HepG2 (cell line): ENCODE data around the gene HLF. TPM values are rescaled to one million over a fixed set of nuclear protein-coding genes. Genes with fewer than 3 reads are reported as not detected.

Source experiments
- AGO2 ChIP-seq: fragments of 200-400 bp; formaldehyde crosslinking; optimal IDR thresholded peaks from 2 replicates; pipeline ENCODE3; 2017; ENCODE audit warnings: mild to moderate bottlenecking, low read depth, low read length, moderate library complexity
- ASH2L ChIP-seq: fragments of 300-600, 200-600 bp; sonication (generic); IDR thresholded peaks from 2 replicates; pipeline ENCODE4 v1.7.0; 2017; ENCODE audit warnings: low read depth, mild to moderate bottlenecking, moderate library complexity, mixed read lengths, low read length; ENCODE audit not compliant: insufficient read length
- ETV5 ChIP-seq: IDR thresholded peaks from 2 replicates; pipeline ENCODE4 v1.6.1; 2018; ENCODE audit warnings: missing biosample characterization, missing genetic modification reagents, inconsistent platforms, borderline replicate concordance
- GATAD1 ChIP-seq: IDR thresholded peaks from 2 replicates; pipeline ENCODE4 v1.6.1; 2016; ENCODE audit warnings: missing genetic modification reagents, missing compliant biosample characterization
- MBNL3 ChIP-seq: fragments of 250-450 bp; sonication (Bioruptor Pico); conservative IDR thresholded peaks from 2 replicates; pipeline ENCODE4 v1.8.0; 2022; ENCODE audit warnings: mild to moderate bottlenecking, inconsistent platforms
- SAP130 ChIP-seq: IDR thresholded peaks from 2 replicates; pipeline ENCODE4 v1.6.1; 2016; ENCODE audit warnings: low read depth
- SOX13 ChIP-seq, 3 experiments: fragments of 450-650 bp in 1 of 3; sonication (generic) in 1 of 3; formaldehyde crosslinking in 1 of 3; IDR thresholded peaks in 2 of 3; conservative IDR thresholded peaks in 1 of 3; 2 replicates each; pipeline versions ENCODE4 v1.5.0 to v1.6.1; 2016 to 2020; ENCODE audit warnings: antibody characterized with exemption in 1 of 3, mild to moderate bottlenecking in 1 of 3, missing compliant biosample characterization in 1 of 3, missing genetic modification reagents in 1 of 3, moderate library complexity in 1 of 3
- SOX6 ChIP-seq, 2 experiments: fragments of 450-650 bp in 1 of 2; sonication (generic) in 1 of 2; formaldehyde crosslinking in 1 of 2; IDR thresholded peaks; 2 replicates each; pipeline versions ENCODE4 v1.4.0 to v1.6.1; 2017 to 2020; ENCODE audit warnings: antibody characterized with exemption in 1 of 2, mild to moderate bottlenecking in 1 of 2, missing genetic modification reagents in 1 of 2
- SSRP1 ChIP-seq: IDR thresholded peaks from 2 replicates; pipeline ENCODE4 v1.6.1; 2016; ENCODE audit warnings: control low read depth
- ZNF256 ChIP-seq: sonication (generic); formaldehyde crosslinking; conservative IDR thresholded peaks from 2 replicates; pipeline ENCODE4 v1.4.0; 2020; ENCODE audit warnings: missing genetic modification reagents
- polyA plus RNA-seq, 8 experiments: library from polyadenylated mRNA; depleted of rRNA in 3 of 8; stranded (reverse) in 7 of 8; unstranded in 1 of 8; fragments of >200 nt; fragmentation: Illumina TruSeq in 4 of 8; extraction: Trizol in 4 of 8; gene quantifications; 2 replicates each; pipeline versions ENCODE4 v1.2.1 to v1.2.3, GENCODE V29; 2011 to 2016; ENCODE audit warnings: low read depth in 4 of 8, missing spikeins in 1 of 8, mixed read lengths in 1 of 8; ENCODE audit not compliant: insufficient read depth in 1 of 8
- total RNA-seq, 5 experiments: library from RNA; depleted of rRNA; stranded (reverse); fragments of >200 nt; fragmentation: Illumina TruSeq; extraction: Trizol; gene quantifications; 2 replicates each; pipeline ENCODE4 v1.2.3, GENCODE V29; 2016; ENCODE audit warnings: low read depth in 1 of 5
- TF ChIP-seq, protein P1 (sequence below): IDR thresholded peaks from 2 replicates; pipeline ENCODE4 v1.4.0; 2020; ENCODE audit warnings: mild to moderate bottlenecking, missing genetic modification reagents
- TF ChIP-seq, protein P2 (sequence below): sonication (generic); formaldehyde crosslinking; IDR thresholded peaks from 2 replicates; pipeline ENCODE4 v1.4.0; 2020; ENCODE audit warnings: missing genetic modification reagents, borderline replicate concordance

The HLF gene
- total and polyA plus RNA-seq, 2 of the 13 experiments (the other 11 are each of a cell fraction or from before 2014, with no cell fraction given): 202 to 346 TPM

DNA sequence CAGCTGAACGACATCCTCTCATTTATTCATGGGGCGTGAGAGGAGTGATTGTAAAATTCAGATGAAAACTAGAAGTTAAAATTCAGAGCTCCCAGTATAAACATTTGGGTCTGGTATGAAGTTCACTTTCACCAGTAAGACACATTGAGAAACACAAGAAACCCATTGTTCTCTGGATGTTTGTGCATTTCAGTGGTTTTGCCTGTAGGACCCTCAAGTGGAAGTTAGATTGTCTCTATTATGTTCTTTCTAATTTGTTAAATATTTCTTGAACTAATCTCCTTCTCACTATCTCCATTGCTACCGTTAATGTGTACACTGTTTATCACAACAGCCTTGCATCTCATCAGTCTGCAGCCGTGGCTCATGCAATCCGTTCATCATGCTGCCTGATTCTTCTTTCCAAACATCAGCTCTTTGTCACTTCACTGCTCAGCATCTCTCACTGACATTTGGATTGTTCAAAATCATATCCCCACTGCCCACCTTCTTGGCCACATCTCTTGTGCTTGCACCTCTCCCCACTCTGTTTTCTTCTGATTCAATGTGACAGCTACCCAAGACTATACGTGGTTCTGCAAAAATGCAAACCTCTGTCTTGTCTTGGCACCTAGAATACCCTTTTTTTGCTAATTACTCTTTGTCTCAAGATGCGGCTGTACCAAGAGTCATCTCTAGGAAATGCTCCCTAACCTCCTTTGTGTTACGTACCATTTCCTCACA is 49.5 kb downstream of the HLF start (continued):
- TF ChIP-seq, protein P1, sequence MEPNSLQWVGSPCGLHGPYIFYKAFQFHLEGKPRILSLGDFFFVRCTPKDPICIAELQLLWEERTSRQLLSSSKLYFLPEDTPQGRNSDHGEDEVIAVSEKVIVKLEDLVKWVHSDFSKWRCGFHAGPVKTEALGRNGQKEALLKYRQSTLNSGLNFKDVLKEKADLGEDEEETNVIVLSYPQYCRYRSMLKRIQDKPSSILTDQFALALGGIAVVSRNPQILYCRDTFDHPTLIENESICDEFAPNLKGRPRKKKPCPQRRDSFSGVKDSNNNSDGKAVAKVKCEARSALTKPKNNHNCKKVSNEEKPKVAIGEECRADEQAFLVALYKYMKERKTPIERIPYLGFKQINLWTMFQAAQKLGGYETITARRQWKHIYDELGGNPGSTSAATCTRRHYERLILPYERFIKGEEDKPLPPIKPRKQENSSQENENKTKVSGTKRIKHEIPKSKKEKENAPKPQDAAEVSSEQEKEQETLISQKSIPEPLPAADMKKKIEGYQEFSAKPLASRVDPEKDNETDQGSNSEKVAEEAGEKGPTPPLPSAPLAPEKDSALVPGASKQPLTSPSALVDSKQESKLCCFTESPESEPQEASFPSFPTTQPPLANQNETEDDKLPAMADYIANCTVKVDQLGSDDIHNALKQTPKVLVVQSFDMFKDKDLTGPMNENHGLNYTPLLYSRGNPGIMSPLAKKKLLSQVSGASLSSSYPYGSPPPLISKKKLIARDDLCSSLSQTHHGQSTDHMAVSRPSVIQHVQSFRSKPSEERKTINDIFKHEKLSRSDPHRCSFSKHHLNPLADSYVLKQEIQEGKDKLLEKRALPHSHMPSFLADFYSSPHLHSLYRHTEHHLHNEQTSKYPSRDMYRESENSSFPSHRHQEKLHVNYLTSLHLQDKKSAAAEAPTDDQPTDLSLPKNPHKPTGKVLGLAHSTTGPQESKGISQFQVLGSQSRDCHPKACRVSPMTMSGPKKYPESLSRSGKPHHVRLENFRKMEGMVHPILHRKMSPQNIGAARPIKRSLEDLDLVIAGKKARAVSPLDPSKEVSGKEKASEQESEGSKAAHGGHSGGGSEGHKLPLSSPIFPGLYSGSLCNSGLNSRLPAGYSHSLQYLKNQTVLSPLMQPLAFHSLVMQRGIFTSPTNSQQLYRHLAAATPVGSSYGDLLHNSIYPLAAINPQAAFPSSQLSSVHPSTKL: 0 out of 2 replicates have a peak, but pooled peaks have one; percentile 26
- TF ChIP-seq ZNF256: no peak
- no peak for TF ChIP-seq SOX13 (IDR thresholded peaks at IDR 0.05)
- peak in 1 of 2 experiments; percentile 73; a peak in 2 of 4 replicates for TF ChIP-seq SOX13 (CRISPR knock-in tag; conservative IDR thresholded peaks at IDR 0.05 in 1 of 2, IDR thresholded peaks at IDR 0.05 in 1 of 2)
- 0 out of 2 replicates have a peak, but pooled peaks have one; percentile 1 for TF ChIP-seq SAP130 (CRISPR knock-in tag)
- peak; percentile 63 for TF ChIP-seq AGO2
- peak; percentile 4; the same call in 1 of the 2 replicates for TF ChIP-seq GATAD1
- 0 out of 2 replicates have a peak, but pooled peaks have one; percentile 38 for TF ChIP-seq SSRP1 (CRISPR knock-in tag)
- no peak for TF ChIP-seq SOX6 (IDR thresholded peaks at IDR 0.05)
- TF ChIP-seq SOX6 (CRISPR knock-in tag; IDR thresholded peaks at IDR 0.05): peak; percentile 59; the same call in 1 of the 2 replicates
- TF ChIP-seq ETV5 (CRISPR knock-in tag): no peak
- TF ChIP-seq ASH2L: no peak
- TF ChIP-seq, protein P2, sequence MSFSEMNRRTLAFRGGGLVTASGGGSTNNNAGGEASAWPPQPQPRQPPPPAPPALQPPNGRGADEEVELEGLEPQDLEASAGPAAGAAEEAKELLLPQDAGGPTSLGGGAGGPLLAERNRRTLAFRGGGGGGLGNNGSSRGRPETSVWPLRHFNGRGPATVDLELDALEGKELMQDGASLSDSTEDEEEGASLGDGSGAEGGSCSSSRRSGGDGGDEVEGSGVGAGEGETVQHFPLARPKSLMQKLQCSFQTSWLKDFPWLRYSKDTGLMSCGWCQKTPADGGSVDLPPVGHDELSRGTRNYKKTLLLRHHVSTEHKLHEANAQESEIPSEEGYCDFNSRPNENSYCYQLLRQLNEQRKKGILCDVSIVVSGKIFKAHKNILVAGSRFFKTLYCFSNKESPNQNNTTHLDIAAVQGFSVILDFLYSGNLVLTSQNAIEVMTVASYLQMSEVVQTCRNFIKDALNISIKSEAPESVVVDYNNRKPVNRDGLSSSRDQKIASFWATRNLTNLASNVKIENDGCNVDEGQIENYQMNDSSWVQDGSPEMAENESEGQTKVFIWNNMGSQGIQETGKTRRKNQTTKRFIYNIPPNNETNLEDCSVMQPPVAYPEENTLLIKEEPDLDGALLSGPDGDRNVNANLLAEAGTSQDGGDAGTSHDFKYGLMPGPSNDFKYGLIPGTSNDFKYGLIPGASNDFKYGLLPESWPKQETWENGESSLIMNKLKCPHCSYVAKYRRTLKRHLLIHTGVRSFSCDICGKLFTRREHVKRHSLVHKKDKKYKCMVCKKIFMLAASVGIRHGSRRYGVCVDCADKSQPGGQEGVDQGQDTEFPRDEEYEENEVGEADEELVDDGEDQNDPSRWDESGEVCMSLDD (CRISPR knock-in tag): no peak
- TF ChIP-seq MBNL3 (CRISPR knock-in tag): no peak
